CD14-positive monocyte (primary cell): Measurements from ENCODE around the gene GARIN1A. TPM values are rescaled to one million over a fixed set of nuclear protein-coding genes. Genes with fewer than 3 reads are reported as not detected.

Source experiments
- DNase-seq, 3 donors: peaks; one replicate each; pipeline ENCODE4 v3.0.0-alpha.2; 2011 to 2022
- H2AFZ ChIP-seq: 2 replicates; pipeline ENCODE4 v1.6.0; 2012; ENCODE audit warnings: mild to moderate bottlenecking, low read depth, low read length, inconsistent platforms; ENCODE audit not compliant: insufficient read depth, poor library complexity, severe bottlenecking
- H3K27ac ChIP-seq, 2 donors: 1 replicate in 1 of 2; 2 replicates in 1 of 2; pipeline ENCODE4 v1.5.1; 2012 to 2013; ENCODE audit warnings: low read length in 2 of 2, control low read depth in 1 of 2, inconsistent platforms in 1 of 2, low read depth in 1 of 2, mild to moderate bottlenecking in 1 of 2
- H3K27me3 ChIP-seq, 2 donors: one replicate each; pipeline versions ENCODE4 v1.6.0 to v1.6.1; 2011 to 2013; ENCODE audit warnings: low read length in 2 of 2; ENCODE audit not compliant: control insufficient read depth in 2 of 2, insufficient read depth in 2 of 2
- H3K36me3 ChIP-seq, 2 donors: replicated peaks in 1 of 2; 1 replicate in 1 of 2; 2 replicates in 1 of 2; pipeline versions ENCODE4 v1.5.1 to v1.6.1; 2012 to 2013; ENCODE audit warnings: low read length in 2 of 2, control low read depth in 1 of 2, inconsistent platforms in 1 of 2, mild to moderate bottlenecking in 1 of 2; ENCODE audit not compliant: insufficient read depth in 2 of 2, control insufficient read depth in 1 of 2
- H3K4me1 ChIP-seq, 2 donors: 1 replicate in 1 of 2; 2 replicates in 1 of 2; pipeline versions ENCODE4 v1.5.1 to v1.6.1; 2012 to 2013; ENCODE audit warnings: low read length in 2 of 2, control low read depth in 1 of 2, inconsistent platforms in 1 of 2, mild to moderate bottlenecking in 1 of 2, moderate library complexity in 1 of 2; ENCODE audit not compliant: insufficient read depth in 2 of 2, control insufficient read depth in 1 of 2
- H3K4me2 ChIP-seq: replicated peaks from 2 replicates; pipeline ENCODE3; 2012; ENCODE audit warnings: low read length, moderate library complexity, mild to moderate bottlenecking; ENCODE audit not compliant: poor library complexity, severe bottlenecking; ENCODE audit errors: extremely low read depth
- H3K4me3 ChIP-seq, 3 experiments: fragments of 200-600 bp in 1 of 3; sonication (generic) in 1 of 3; replicated peaks in 1 of 3; 1 replicate in 2 of 3; 2 replicates in 1 of 3; pipeline ENCODE4 v1.5.1; 2011 to 2013; ENCODE audit warnings: low read length in 3 of 3, mild to moderate bottlenecking in 3 of 3, control low read depth in 2 of 3, low read depth in 2 of 3, inconsistent platforms in 1 of 3, moderate library complexity in 1 of 3
- H3K79me2 ChIP-seq: 2 replicates; pipeline ENCODE4 v1.6.0; 2012; ENCODE audit warnings: mild to moderate bottlenecking, control low read depth, inconsistent platforms, low read length, moderate library complexity; ENCODE audit not compliant: insufficient read depth
- H3K9ac ChIP-seq: 2 replicates; pipeline ENCODE4 v1.6.0; 2017; ENCODE audit warnings: low read length, mild to moderate bottlenecking; ENCODE audit not compliant: insufficient read depth, poor library complexity, severe bottlenecking
- H3K9me3 ChIP-seq, 2 donors: replicated peaks in 1 of 2; 1 replicate in 1 of 2; 2 replicates in 1 of 2; pipeline versions ENCODE4 v1.5.1 to v1.6.1; 2012 to 2013; ENCODE audit warnings: low read length in 2 of 2, control low read depth in 1 of 2; ENCODE audit not compliant: control insufficient read depth in 1 of 2, insufficient read depth in 1 of 2
- H4K20me1 ChIP-seq: 2 replicates; pipeline ENCODE4 v1.6.0; 2012; ENCODE audit warnings: mild to moderate bottlenecking, low read length, control low read depth, moderate library complexity; ENCODE audit not compliant: insufficient read depth
- H3K27ac Mint-ChIP-seq, 7 donors: one replicate each; pipeline ENCODE4 v1.8.0; 2020; ENCODE audit warnings: mild to moderate bottlenecking in 7 of 7, mixed read lengths in 7 of 7, moderate library complexity in 6 of 7, inconsistent platforms in 2 of 7
- H3K27me3 Mint-ChIP-seq, 3 donors: one replicate each; pipeline ENCODE4 v1.8.0; 2021 to 2022; ENCODE audit warnings: low read depth in 3 of 3, mild to moderate bottlenecking in 3 of 3, mixed read lengths in 3 of 3, moderate library complexity in 3 of 3, inconsistent platforms in 1 of 3
- H3K36me3 Mint-ChIP-seq, 2 donors: one replicate each; pipeline ENCODE4 v1.8.0; 2020; ENCODE audit warnings: mixed read lengths in 2 of 2, inconsistent platforms in 1 of 2, mild to moderate bottlenecking in 1 of 2
- H3K4me1 Mint-ChIP-seq: one replicate; pipeline ENCODE4 v1.8.0; 2020; ENCODE audit warnings: mild to moderate bottlenecking, mixed read lengths
- H3K4me3 Mint-ChIP-seq, 2 donors: one replicate each; pipeline ENCODE4 v1.8.0; 2020; ENCODE audit warnings: mild to moderate bottlenecking in 2 of 2, mixed read lengths in 2 of 2, moderate library complexity in 1 of 2
- H3K9me3 Mint-ChIP-seq, 7 donors: one replicate each; pipeline ENCODE4 v1.8.0; 2020 to 2022; ENCODE audit warnings: mixed read lengths in 7 of 7, mild to moderate bottlenecking in 6 of 7, moderate library complexity in 6 of 7, inconsistent platforms in 2 of 7
- CTCF ChIP-seq: fragments of 200-600 bp; IDR thresholded peaks from one replicate; pipeline ENCODE4 v1.8.0; 2022; ENCODE audit warnings: antibody characterized with exemption, mild to moderate bottlenecking
- WGBS: methylation state at CpG from one replicate; pipeline ENCODE4 v1.1.5; 2013; ENCODE audit warnings: missing lambda C conversion rate; ENCODE audit not compliant: insufficient coverage; 5-methylcytosine and 5-hydroxymethylcytosine counted together
- intact Hi-C, 2 donors: fragments of 100-400 bp; cut with micrococcal nuclease; formaldehyde crosslinking; loops; one replicate each; pipeline versions ENCODE4 v1.15.0 to v1.15.1; 2023
- polyA plus RNA-seq, 3 donors: library from polyadenylated mRNA; depleted of rRNA in 1 of 3; unstranded in 2 of 3; stranded (reverse) in 1 of 3; fragments of 300-500 nt in 2 of 3; fragments of >200 nt in 1 of 3; fragmentation: Illumina TruSeq in 2 of 3; gene quantifications; 1 replicate in 2 of 3; 2 replicates in 1 of 3; pipeline ENCODE4 v1.2.3, GENCODE V29; 2012 to 2021

The GARIN1A gene
- polyA plus RNA-seq, 3 donors, result 0.02 to 1.8 TPM; not detected in 1

GRCh38 chr7:128697302-128697905, 25.3 kb downstream of the GARIN1A start:
- peak overlapping the region; percentile 9 to 70 (median 35) for H3K4me3 ChIP-seq
- intact Hi-C loops, result no loop called here
- H3K9me3 Mint-ChIP-seq, result peaks cover 0 to 8% (median 5%) of the 10 kb centered on the region in 7 donors

GRCh38 chr7:128699196-128699712, 27.2 kb downstream of the GARIN1A start:
- Histone ChIP-seq H3K27ac (no peak overlapping the region), H3K36me3 (no peaks in the 10 kb centered on the region), H3K4me3 (no peak overlapping the region), H3K79me2 (no peaks in the 10 kb centered on the region), H4K20me1 (no peaks in the 10 kb centered on the region), H3K9ac (no peak overlapping the region), H3K27me3 (peaks cover 39 to 46% of the 10 kb centered on the region in 2 donors), H3K9me3 (no peaks in the 10 kb centered on the region), H3K4me1 (peaks cover 10 to 11% of the 10 kb centered on the region in 2 donors), H3K4me2 (no peak overlapping the region), H2AFZ (no peak overlapping the region)
- 100% methylated on average over 1 of the region's 3 CpGs for WGBS
- no peak for TF ChIP-seq CTCF
- Mint-ChIP-seq H3K4me1 (peaks cover 15% of the 10 kb centered on the region), H3K27me3 (peaks cover 38 to 60% (median 43%) of the 10 kb centered on the region in 3 donors), H3K36me3 (no peaks in the 10 kb centered on the region), H3K4me3 (peak overlapping the region in 1 of 2 donors; percentile 7), H3K27ac (no peak overlapping the region), H3K9me3 (peaks cover 0 to 8% (median 5%) of the 10 kb centered on the region in 7 donors)
- intact Hi-C loops, result no loop called here
- DNase-seq, result no peak

More at GRCh38 chr7:128697302-128697905, 25.3 kb downstream of the GARIN1A start:
- 4% methylated on average over 17 of the region's 37 CpGs for WGBS
- Mint-ChIP-seq H3K4me3 (peak overlapping the region; percentile 77 to 97), H3K36me3 (no peaks in the 10 kb centered on the region), H3K27ac (peak overlapping the region in 5 of 7 donors; percentile 13 to 74 (median 72)), H3K27me3 (peaks cover 38 to 61% (median 53%) of the 10 kb centered on the region in 3 donors), H3K4me1 (peaks cover 15% of the 10 kb centered on the region)
- Histone ChIP-seq H3K9me3 (no peaks in the 10 kb centered on the region), H3K79me2 (no peaks in the 10 kb centered on the region), H2AFZ (peak overlapping the region; percentile 88), H4K20me1 (no peaks in the 10 kb centered on the region), H3K4me2 (peak overlapping the region; percentile 75), H3K36me3 (no peaks in the 10 kb centered on the region), H3K27me3 (peaks cover 39 to 46% of the 10 kb centered on the region in 2 donors), H3K27ac (no peak overlapping the region), H3K9ac (peak overlapping the region; percentile 49), H3K4me1 (peaks cover 10 to 11% of the 10 kb centered on the region in 2 donors)
- peak; percentile 79 to 90 (median 81) for DNase-seq
- no peak for TF ChIP-seq CTCF
